GM18907 (cell line): ENCODE results near the gene TBL1XR1.

Experiments
- ATAC-seq: cut with Tn5 transposase; IDR thresholded peaks from one replicate; pipeline ENCODE4 v1.9.1; 2021; ENCODE audit warnings: mild to moderate bottlenecking, moderate library complexity; ENCODE audit not compliant: unreplicated experiment

TBL1XR1 gene

GRCh38 chr3:177197041-177197726, at the start of gene TBL1XR1:
Gene TBL1XR1 (minus strand): TSS chr3:177197482. CDS start chr3:177064977, 132,505 bp downstream.
- peak; percentile 55 for ATAC-seq

DNA sequence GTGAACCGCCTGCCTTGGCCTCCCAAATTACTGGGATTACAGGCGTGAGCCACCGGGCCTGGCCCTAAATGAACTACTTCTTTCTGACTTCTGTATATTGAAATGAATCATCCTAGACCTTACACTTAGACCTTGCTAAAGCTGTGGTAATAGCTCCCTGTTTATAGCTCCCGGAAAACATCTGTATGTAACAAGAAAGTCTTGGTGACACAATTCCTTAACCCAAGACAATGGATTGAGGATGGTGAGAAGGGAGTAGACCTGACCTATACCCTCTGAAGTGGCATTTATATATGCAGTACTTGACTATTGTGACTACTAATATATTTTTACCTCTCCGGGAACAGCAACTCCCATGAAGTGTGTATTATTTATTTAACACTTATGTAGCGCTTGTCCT, 48.0 kb upstream of the TBL1XR1 start:
- ATAC-seq: no peak

- no peak for ATAC-seq
These were observed 47.3 kb upstream of the TBL1XR1 start for GRCh38 chr3:177244606-177245005.

DNA sequence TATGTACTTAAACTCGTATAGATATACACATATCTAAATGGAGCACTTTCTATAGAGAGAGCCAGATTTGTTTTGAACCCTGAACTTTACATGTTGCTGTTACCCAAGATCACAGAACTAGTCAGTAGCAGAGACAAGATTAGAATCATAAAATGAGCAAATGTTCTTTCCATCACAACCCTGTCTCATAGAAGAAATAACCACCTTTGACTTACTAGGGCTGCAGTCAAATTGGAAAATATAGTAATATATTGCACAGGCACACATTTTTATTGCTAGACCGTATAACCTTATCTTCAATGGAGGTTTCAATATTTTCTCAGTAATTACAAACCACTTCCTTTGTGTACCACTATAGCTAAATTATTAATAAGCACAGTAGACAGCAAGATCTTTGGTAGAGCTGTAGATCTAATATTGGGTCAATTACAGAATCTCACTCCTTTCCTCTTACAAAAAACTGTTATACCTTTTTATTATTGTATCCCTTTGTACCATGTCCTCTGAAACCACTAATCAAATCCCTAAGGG, 41.5 kb upstream of the TBL1XR1 start:
- ATAC-seq: no peak

DNA sequence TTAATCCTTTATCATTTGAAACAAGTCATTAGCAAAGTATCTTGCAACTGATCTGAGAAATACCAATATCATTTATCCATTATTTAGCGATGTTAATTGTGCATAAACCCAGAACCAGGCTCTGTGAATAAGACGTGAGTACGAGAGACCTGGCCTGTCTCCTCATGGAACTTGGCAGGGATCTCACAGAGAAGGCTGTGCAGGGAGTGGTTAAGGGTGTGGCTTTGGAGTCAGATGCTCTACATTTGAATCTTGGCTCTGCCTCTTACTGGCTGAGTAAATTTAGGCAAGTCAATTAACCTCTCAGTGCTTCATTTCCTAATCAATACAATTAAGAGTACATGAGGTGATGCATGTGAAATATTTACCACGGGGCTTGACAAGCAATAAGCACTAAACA, 39.9 kb upstream of the TBL1XR1 start:
- no peak for ATAC-seq

DNA sequence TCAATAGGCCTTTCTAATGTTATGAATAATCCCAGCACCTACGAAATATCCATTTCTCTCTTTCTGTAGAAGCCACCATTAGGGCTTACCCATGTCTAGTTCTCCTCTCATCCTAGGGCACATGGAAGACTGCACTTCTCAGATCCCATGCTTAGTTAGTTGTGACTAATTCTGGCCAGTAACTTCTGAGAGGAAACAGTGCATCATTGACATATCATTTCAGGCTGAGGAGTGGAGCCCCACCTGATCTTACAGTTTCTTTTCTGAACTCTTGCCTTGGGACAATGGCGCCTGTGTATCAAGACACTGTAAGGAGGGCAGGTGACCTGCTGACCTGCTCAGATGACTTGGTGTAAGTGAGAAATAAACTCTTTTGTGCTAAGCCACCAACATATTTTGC, 39.4 kb upstream of the TBL1XR1 start:
- no peak for ATAC-seq

GRCh38 chr3:177234121-177234520, 36.8 kb upstream of the TBL1XR1 start:
- no peak for ATAC-seq

DNA sequence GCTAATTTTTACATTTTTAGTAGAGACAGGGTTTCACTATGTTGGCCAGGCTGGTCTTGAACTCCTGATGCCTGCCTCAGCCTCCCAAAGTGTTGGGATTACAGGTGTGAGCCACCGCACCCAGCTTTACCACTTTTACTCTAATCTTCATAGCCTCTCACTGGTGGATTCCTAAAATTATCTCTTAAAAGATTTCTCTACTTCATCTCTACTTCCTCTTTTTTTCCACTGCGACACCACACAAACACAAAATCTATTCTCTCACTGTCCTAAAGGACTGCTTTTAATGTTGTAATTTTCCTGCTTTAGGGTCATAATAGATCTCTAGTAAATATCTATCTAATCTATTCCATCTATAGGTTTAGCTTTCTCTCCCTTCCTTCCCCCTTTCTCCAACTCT, 34.0 kb upstream of the TBL1XR1 start:
- ATAC-seq: no peak

GRCh38 chr3:177230641-177231040, 33.4 kb upstream of the TBL1XR1 start:
- no peak for ATAC-seq

DNA sequence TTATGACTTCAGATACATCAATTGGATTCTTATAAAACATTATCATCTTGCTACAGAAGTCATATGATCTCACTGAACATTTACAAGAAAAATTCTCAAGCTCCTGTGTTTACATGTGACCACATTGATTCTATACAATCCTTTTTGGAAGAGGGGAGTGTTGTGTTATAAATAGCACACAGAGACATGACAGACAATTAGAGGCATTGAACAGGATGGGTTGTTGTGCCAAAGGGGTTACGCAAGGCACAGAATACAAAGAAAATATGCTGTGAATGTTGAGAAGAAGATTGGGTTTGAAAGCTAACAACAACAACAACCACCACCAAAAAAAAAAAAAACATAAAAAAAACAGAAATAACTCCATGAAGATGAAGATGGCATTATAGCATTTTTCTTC, 32.5 kb upstream of the TBL1XR1 start:
- no peak for ATAC-seq

DNA sequence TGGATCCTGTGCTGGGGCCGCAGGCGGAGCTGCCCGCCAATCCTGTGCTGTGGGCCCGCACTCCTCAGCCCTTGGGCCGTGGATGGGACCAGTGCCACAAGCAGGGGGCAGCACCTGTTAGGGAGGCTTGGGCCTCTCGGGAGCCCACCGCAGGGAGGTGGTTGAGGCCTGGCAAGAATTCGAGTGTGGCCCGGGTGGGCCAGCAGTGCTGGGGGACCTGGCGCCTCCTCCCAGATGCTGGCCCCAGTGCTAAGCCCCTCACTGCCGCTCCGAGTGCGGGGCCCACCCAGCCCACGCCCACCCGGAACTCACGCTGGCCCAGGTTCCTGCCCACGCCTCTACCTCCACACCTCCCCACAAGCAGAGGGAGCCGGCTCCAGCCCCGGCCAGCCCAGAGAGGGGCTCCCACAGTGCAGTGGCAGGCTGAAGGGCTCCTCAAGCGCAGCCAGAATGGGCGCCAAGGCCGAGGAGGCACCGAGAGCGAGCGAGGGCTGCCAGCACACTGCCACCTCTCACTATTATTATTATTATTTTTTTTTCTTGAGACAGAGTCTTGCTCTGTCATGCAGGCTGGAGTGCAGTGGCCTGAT, 31.4 kb upstream of the TBL1XR1 start:
- no peak for ATAC-seq

DNA sequence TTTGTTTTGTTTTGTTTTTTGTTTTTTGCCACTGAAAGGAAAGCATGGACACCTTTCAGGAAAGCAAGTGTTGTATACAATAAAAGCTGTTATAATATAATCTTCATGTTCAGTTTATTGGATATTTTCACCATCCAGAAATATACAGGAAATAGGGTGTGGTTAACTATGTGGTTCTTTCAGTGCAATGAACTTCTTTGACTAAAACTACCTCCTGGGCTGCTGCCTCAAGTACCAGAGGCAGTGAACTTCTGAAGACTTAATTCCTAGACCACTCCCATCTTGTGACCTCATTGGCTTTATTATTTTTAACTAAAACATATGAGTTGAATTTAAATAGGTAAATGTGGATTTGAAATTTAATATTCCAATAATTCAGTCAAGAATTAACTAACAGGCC, 27.1 kb upstream of the TBL1XR1 start:
- ATAC-seq: no peak

- no peak for ATAC-seq
These were observed 24.5 kb upstream of the TBL1XR1 start for GRCh38 chr3:177221744-177222143.

DNA sequence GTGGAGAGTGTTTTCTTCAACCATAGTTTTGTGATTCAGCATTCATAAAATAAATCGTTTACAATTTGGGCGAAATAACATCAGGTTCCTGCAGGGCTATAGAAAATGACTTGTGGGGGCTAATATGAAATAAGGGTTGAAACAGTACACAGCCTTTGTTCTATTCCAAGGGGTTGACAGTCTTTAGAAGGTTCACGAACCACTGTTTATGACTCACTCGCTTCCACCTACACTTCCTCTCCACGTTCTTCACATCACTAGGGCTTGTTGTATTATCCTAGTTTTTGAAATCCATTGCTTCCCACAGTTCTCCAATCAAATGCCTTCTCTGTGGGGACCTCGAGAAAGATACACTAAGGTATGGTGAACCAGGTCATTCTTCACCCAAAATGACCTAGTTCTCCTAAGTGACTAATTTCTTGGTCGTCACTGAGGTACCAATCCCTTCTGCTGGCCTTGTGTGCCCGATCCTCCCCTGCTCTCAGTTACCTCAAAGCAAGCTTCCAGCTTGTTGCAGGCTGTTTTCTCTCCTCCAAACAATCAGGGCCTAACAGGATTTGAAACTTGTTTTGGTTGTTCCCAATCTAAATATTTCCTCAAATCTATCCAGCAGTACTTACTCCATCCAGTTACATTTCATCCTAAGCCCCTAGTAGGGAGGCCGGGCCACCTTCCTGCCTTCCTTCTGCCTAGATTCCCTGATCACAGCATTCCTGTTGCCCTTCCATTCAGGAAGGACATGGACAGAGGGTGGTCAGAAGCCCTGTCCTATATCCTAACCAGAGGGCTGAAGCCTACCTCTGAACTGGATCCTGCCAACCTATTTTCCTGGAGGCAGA, 23.1 kb upstream of the TBL1XR1 start:
- ATAC-seq: no peak

DNA sequence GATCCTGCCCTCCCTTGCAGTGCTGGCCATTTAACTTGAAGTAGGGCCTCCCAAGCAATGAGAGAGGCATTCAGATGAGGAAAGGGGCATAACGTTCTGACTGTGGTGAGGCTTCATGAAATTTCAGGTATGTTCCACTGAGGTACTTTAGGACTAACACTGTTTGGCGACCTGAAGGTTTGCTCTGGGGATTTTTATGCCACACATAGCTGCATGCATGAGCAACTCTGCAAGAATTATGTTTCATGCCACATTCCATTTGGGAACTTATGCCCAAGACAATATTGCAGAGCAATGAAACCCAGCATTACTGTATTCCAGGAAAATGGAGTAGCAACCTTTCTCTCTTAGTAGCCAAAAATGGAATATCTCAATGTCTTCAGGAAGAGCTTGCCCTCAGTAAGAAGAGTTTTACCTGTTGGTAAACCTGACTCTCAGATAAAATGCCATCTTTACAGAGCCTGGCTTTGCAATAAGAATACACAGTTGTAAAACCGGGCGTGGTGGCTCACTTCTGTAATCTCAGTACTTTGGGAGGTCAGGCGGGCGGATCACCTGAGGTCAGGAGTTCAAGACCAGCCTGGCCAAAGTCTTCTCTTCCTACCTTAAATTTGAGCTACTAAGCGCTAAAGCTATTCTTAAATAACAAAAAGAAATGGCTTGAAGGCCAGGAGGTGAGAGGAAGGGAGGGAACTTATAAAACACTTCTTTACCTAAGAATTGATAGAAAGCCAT, 16.7 kb upstream of the TBL1XR1 start:
- no peak for ATAC-seq

DNA sequence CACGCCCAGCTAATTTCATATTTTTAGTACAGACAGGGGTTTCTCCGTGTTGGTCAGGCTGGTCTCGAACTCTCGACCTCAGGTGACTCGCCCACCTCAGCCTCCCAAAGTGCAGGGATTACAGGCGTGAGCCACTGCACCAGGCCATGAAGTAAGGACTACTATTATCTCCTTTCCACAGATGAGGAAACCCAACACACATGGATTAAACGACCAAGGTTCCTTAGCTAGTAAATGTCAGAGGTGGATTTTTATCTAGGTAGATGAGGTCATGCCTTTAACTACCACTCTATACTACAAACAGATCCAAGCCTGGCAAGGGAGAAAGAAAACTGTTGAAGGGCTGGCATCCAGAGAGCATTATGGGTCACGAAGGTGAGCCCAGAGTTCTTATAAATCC, 15.5 kb upstream of the TBL1XR1 start:
- no peak for ATAC-seq

DNA sequence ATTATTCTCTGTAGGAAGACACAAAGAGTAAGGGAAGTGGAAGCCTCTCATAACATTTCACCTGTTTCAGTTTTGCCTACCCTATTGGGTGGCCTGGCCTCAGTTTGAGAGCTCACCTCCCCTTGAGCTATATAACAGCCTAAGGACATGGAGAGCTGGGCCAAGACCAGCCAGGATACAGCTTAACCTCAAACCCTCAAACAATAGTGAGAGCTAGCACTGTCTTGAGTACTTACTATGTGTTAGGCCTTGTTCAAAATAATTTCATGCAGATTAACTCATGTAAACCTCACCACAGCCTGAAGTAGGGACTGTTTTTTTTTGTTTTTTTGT, 15.0 kb upstream of the TBL1XR1 start:
- no peak for ATAC-seq

GRCh38 chr3:177211503-177212277, 14.4 kb upstream of the TBL1XR1 start:
- ATAC-seq: no peak

DNA sequence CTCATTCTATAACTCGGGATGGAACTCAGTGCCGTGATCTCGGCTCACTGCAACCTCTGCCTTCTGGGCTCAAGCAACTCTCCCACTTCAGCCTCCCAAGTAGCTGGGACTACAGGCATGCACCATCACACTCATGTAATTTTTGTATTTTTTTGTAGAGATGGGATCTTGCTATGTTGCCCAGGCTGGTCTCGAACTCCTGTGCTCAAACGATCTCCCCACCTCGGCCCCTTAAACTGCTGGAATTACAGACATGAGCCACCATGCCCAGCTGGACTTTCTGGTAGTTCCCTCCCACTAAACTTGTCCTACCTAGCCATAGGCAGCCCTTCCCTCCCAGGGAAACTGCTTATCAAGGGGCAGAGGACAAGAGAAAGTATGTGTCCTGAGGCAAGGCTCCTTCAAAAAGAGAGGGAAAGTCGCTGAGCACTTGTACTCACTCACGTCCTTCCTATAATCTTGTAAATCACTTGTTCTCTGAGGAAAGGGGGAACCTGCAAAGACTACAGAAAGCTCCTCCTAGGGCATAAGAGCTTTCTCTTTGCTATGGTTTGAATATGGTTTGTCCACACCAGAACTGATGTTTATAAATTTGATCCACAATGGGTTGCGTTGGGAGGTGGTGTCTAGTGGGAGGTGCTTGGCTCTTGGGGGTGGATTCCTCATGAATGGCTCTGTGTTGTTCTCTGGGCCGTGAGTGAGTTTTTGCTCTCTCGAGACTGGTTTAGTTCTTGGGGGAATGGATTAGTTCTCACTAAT, 13.6 kb upstream of the TBL1XR1 start:
- ATAC-seq: no peak

GRCh38 chr3:177209509-177209908, 12.2 kb upstream of the TBL1XR1 start:
- ATAC-seq: no peak
